ENCODE data around the gene DLGAP1. TPM values are rescaled to one million over a fixed set of nuclear protein-coding genes. Genes with fewer than 3 reads are reported as not detected.

The DLGAP1 gene
- total RNA-seq, 1 donor from 2014 or later = 2.0 TPM

DNA sequence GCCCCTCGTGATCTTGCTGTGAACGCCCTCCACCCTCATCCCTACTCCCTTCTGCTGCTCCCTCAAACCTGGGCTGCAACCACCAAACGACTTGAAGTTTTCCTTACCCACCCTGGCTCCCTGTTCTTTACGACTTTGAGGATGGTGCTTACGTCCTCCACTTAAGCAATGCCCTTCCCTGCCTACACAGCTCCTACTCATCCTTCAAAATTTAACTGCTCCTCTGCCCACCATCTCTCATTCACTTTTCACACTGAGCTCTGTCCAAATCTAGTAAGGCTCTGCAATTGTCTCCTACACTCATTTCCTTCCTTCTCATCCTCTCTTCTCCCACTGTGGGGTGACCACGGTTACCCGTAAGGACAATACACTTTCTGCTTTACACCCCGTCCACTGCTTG, 554.1 kb downstream of the DLGAP1 start:
- H3K36me3 ChIP-seq = no peaks in the 10 kb centered on the region
- no peak overlapping the region for H3K4me3 ChIP-seq
- H3K27ac ChIP-seq = no peak overlapping the region
- no peaks in the 10 kb centered on the region for H3K9me3 ChIP-seq
- H3K27me3 ChIP-seq = no peaks in the 10 kb centered on the region
- TF ChIP-seq, protein P1, sequence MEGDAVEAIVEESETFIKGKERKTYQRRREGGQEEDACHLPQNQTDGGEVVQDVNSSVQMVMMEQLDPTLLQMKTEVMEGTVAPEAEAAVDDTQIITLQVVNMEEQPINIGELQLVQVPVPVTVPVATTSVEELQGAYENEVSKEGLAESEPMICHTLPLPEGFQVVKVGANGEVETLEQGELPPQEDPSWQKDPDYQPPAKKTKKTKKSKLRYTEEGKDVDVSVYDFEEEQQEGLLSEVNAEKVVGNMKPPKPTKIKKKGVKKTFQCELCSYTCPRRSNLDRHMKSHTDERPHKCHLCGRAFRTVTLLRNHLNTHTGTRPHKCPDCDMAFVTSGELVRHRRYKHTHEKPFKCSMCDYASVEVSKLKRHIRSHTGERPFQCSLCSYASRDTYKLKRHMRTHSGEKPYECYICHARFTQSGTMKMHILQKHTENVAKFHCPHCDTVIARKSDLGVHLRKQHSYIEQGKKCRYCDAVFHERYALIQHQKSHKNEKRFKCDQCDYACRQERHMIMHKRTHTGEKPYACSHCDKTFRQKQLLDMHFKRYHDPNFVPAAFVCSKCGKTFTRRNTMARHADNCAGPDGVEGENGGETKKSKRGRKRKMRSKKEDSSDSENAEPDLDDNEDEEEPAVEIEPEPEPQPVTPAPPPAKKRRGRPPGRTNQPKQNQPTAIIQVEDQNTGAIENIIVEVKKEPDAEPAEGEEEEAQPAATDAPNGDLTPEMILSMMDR (IDR thresholded peaks at IDR 0.05) = no peak
- no peak for DNase-seq (ENCODE audit: low spot score in 2 of 2)
- intact Hi-C loops (cut with DNase I) = no loop called here
- H3K4me1 ChIP-seq = no peaks in the 10 kb centered on the region

DNA sequence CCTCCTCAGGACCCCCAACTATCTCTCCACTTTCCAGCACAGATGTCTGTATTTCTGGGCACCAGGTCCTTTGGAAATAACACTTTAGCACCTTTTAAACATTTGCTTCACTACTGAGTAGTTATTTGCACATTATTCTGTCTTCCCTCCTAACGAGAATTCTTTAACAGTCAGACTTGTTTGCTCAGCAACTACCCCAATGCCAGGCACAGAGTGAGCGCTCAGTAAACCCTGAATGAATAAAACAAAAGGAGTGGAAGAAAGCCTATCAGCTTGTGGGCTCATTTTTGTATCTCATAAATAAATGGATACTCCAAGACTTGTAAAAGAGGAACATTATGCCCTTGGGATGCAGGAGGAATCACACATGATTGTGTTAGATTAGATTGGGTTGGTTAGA, 554.8 kb downstream of the DLGAP1 start:
- Histone ChIP-seq H3K4me3 (no peak overlapping the region), H3K9me3 (no peaks in the 10 kb centered on the region), H3K27me3 (no peaks in the 10 kb centered on the region), H3K36me3 (no peaks in the 10 kb centered on the region), H3K4me1 (no peaks in the 10 kb centered on the region), H3K27ac (no peak overlapping the region)
- DNase-seq (ENCODE audit: low spot score in 2 of 2) = no peak
- TF ChIP-seq, protein P1 (IDR thresholded peaks at IDR 0.05) = no peak
- intact Hi-C loops (cut with DNase I) = no loop called here

DNA sequence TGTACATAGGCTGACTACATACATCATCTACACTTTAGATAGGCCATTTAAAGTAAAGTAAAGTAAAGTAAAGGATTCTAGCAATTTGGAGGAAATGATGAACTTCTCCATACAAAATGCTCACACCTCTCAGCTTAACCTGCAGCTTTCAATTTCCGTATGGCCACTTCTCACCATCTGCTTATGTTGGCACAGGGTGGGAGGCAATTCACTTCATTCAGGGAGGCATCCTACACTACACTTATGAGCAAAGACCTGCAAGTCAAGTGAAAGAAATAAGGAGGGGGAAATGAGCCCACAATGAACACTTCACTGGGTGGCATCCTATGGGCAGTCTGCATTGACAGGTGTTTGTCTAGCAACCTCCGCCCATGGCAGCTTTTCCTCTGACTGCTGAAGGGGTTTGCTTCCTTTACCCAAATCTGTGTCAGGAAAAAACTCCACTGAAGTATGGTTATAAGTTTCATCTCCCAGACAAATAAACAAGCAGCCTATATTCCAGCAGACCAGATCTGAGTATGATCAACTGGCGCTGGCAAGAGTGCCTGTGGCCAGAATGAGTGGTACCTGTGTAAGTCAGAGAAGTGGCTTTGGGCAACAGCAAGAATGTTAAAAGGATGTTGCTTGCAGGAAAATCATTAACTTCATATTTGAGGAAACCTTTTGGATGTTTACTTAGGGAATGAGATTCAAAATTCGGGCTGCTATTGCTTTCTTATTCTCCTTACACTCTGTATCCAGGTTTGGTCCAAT, 556.1 kb downstream of the DLGAP1 start:
- no peaks in the 10 kb centered on the region for H3K9me3 ChIP-seq
- TF ChIP-seq, protein P1 (IDR thresholded peaks at IDR 0.05) = no peak
- no peaks in the 10 kb centered on the region for H3K36me3 ChIP-seq
- no peak overlapping the region for H3K4me3 ChIP-seq
- no peaks in the 10 kb centered on the region for H3K27me3 ChIP-seq
- H3K4me1 ChIP-seq = no peaks in the 10 kb centered on the region
- no peak for DNase-seq (ENCODE audit: low spot score in 2 of 2)
- intact Hi-C loops (cut with DNase I) = no loop called here
- H3K27ac ChIP-seq = no peak overlapping the region

DNA sequence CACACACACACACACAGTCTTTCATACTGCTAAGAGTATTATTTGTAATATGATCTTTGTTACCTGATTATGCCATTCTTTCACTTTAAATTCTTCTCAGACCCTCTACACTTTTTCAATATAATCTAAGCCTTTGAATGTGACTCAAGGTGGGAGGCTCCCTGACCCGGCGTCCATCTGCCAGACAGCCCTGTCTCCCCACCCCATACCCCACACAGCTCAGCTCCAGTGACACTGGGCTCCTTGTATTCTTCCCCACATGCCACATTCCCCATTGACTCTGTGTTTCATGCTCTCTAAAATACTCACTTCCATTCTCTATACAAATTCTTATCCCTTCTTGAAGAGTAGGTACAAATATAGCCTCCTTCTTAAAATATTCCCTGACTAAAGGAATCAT, 563.0 kb downstream of the DLGAP1 start:
- no peak for DNase-seq (ENCODE audit: low spot score in 2 of 2)
- intact Hi-C loops (cut with DNase I) = no loop called here

DNA sequence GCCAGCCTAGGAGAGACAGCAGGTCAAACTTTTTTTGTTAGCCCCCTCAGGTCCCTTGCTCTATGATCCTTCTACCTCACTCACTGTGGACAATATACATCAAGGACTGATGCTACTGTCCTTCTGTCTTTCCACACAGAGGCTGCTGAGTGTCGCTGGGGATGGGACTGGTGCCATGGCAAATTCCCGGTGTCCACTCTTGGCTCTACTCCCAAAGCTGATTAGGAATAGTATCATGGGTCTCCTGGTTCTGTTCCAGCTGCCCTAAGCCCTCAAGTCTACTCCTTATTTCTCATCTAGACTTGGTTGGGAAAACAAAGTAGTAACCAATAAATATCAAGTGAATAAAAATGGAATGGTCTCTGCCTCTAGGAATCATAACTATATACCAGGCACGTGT, 563.9 kb downstream of the DLGAP1 start:
- H3K27me3 ChIP-seq = no peaks in the 10 kb centered on the region
- no peaks in the 10 kb centered on the region for H3K9me3 ChIP-seq
- intact Hi-C loops (cut with DNase I) = no loop called here
- no peak overlapping the region for H3K27ac ChIP-seq
- H3K4me1 ChIP-seq = no peaks in the 10 kb centered on the region
- no peak overlapping the region for H3K4me3 ChIP-seq
- TF ChIP-seq, protein P1 (IDR thresholded peaks at IDR 0.05) = no peak
- DNase-seq (ENCODE audit: low spot score in 2 of 2) = no peak
- H3K36me3 ChIP-seq = no peaks in the 10 kb centered on the region

More for the DNA sequence above, 563.0 kb downstream of the DLGAP1 start:
- Histone ChIP-seq H3K4me3 (no peak overlapping the region), H3K27me3 (no peaks in the 10 kb centered on the region), H3K27ac (no peak overlapping the region), H3K9me3 (no peaks in the 10 kb centered on the region), H3K36me3 (no peaks in the 10 kb centered on the region), H3K4me1 (no peaks in the 10 kb centered on the region)
- TF ChIP-seq, protein P1 (IDR thresholded peaks at IDR 0.05) = no peak

Measured in ascending aorta (tissue), 2 donors.